MM.1S (cell line): Measurements from ENCODE around the gene FAM161B.

Experiments used
- DNase-seq: peaks from one replicate; pipeline ENCODE4 v3.0.0-alpha.2; 2015
- H2AFZ ChIP-seq: fragments of 300-600 bp; sonication (generic); 2 replicates; pipeline ENCODE4 v1.6.0; 2016; ENCODE audit warnings: antibody characterized with exemption, low read length
- H3F3A ChIP-seq: fragments of 300-600 bp; sonication (generic); 2 replicates; pipeline ENCODE4 v1.6.1; 2016; ENCODE audit warnings: mild to moderate bottlenecking, antibody characterized with exemption, low read length, moderate library complexity, mixed read lengths; ENCODE audit not compliant: insufficient read depth
- H3K27ac ChIP-seq: fragments of 300-600 bp; sonication (generic); 2 replicates; pipeline ENCODE4 v1.5.1; 2016; ENCODE audit warnings: mild to moderate bottlenecking, low read length
- H3K27me3 ChIP-seq: fragments of 300-600 bp; sonication (generic); replicated peaks from 2 replicates; pipeline ENCODE4 v1.6.0; 2016; ENCODE audit warnings: low read length; ENCODE audit not compliant: insufficient read depth
- H3K36me3 ChIP-seq: fragments of 300-600 bp; sonication (generic); replicated peaks from 2 replicates; pipeline ENCODE4 v1.6.1; 2016; ENCODE audit warnings: mild to moderate bottlenecking, low read length, mixed read lengths; ENCODE audit not compliant: insufficient read depth
- H3K4me1 ChIP-seq: fragments of 300-600 bp; sonication (generic); 2 replicates; pipeline ENCODE4 v1.6.1; 2016; ENCODE audit warnings: low read length, mixed read lengths
- H3K4me2 ChIP-seq: fragments of 300-600 bp; sonication (generic); 2 replicates; pipeline ENCODE4 v1.6.0; 2016; ENCODE audit warnings: low read depth, low read length
- H3K4me3 ChIP-seq: fragments of 300-600 bp; sonication (generic); 2 replicates; pipeline ENCODE4 v1.5.1; 2016; ENCODE audit warnings: low read length, mixed read lengths
- H3K79me2 ChIP-seq: fragments of 300-600 bp; sonication (generic); 2 replicates; pipeline ENCODE4 v1.6.1; 2016; ENCODE audit warnings: mixed run types, low read length, mixed read lengths
- H3K9ac ChIP-seq: fragments of 300-600 bp; sonication (generic); 2 replicates; pipeline ENCODE4 v1.6.1; 2016; ENCODE audit warnings: low read length, mixed read lengths
- H3K9me2 ChIP-seq: fragments of 300-600 bp; sonication (generic); replicated peaks from 2 replicates; pipeline ENCODE4 v1.6.1; 2016; ENCODE audit warnings: mild to moderate bottlenecking, low read length, mixed read lengths; ENCODE audit not compliant: insufficient read depth
- H3K9me3 ChIP-seq: fragments of 300-600 bp; sonication (generic); replicated peaks from 2 replicates; pipeline ENCODE4 v1.6.1; 2016; ENCODE audit warnings: mild to moderate bottlenecking, low read length, mixed read lengths; ENCODE audit not compliant: insufficient read depth
- H4K20me1 ChIP-seq: fragments of 300-600 bp; sonication (generic); 2 replicates; pipeline ENCODE4 v1.6.1; 2016; ENCODE audit warnings: mild to moderate bottlenecking, low read length, moderate library complexity, mixed read lengths; ENCODE audit not compliant: insufficient read depth
- EZH2 ChIP-seq: fragments of 300-600 bp; sonication (generic); optimal IDR thresholded peaks from 2 replicates; pipeline ENCODE3; 2017; ENCODE audit warnings: low read depth, mild to moderate bottlenecking, antibody characterized with exemption, low read length, mixed read lengths
- EZH2phosphoT487 ChIP-seq: fragments of 300-600 bp; sonication (generic); IDR thresholded peaks from 2 replicates; pipeline ENCODE4 v1.6.1; 2018; ENCODE audit warnings: antibody characterized with exemption, low read length
- TF ChIP-seq, protein P1 (sequence below): fragments of 300-600 bp; sonication (generic); IDR thresholded peaks from 2 replicates; pipeline ENCODE4 v1.5.1; 2016; ENCODE audit warnings: antibody characterized with exemption, low read length, mixed read lengths

FAM161B gene

GRCh38 chr14:73909681-73910080, 40.2 kb downstream of the FAM161B start:
- no peaks in the 10 kb centered on the region for H3K4me1 ChIP-seq
- no peaks in the 10 kb centered on the region for H3K9me2 ChIP-seq
- H3K4me2 ChIP-seq = no peak overlapping the region
- no peaks in the 10 kb centered on the region for H3F3A ChIP-seq
- H2AFZ ChIP-seq = no peak overlapping the region
- no peaks in the 10 kb centered on the region for H3K9me3 ChIP-seq
- TF ChIP-seq EZH2phosphoT487 = no peak
- no peak for TF ChIP-seq EZH2
- TF ChIP-seq, protein P1, sequence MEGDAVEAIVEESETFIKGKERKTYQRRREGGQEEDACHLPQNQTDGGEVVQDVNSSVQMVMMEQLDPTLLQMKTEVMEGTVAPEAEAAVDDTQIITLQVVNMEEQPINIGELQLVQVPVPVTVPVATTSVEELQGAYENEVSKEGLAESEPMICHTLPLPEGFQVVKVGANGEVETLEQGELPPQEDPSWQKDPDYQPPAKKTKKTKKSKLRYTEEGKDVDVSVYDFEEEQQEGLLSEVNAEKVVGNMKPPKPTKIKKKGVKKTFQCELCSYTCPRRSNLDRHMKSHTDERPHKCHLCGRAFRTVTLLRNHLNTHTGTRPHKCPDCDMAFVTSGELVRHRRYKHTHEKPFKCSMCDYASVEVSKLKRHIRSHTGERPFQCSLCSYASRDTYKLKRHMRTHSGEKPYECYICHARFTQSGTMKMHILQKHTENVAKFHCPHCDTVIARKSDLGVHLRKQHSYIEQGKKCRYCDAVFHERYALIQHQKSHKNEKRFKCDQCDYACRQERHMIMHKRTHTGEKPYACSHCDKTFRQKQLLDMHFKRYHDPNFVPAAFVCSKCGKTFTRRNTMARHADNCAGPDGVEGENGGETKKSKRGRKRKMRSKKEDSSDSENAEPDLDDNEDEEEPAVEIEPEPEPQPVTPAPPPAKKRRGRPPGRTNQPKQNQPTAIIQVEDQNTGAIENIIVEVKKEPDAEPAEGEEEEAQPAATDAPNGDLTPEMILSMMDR = no peak
- DNase-seq = no peak
- H3K4me3 ChIP-seq = no peak overlapping the region
- H3K27ac ChIP-seq = no peak overlapping the region
- H3K27me3 ChIP-seq = no peaks in the 10 kb centered on the region
- no peaks in the 10 kb centered on the region for H3K36me3 ChIP-seq
- no peaks in the 10 kb centered on the region for H4K20me1 ChIP-seq
- no peaks in the 10 kb centered on the region for H3K79me2 ChIP-seq
- H3K9ac ChIP-seq = no peak overlapping the region

DNA sequence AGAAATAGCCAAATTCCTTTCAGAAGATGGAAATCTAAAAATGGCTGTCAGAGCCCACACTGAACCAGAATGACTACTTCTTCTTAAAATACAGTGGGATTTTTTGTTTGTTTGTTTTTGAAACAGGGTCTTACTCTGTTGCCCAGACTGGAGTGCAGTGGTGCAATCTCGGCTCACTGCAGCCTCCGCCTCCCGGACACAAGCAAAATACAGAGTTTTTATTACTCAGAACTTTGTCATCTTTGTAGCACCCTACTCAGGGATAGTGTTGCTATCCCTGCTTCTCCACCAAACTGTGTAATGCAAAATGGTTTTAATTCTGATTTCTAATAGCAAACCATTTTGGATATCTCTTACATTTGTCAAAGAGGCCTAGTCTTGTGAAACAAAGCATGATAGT, 46.9 kb downstream of the FAM161B start:
- DNase-seq = no peak
- no peaks in the 10 kb centered on the region for H3K9me2 ChIP-seq
- no peaks in the 10 kb centered on the region; the same call in 1 of the 2 replicates for H3K36me3 ChIP-seq
- TF ChIP-seq EZH2phosphoT487 (no peak), EZH2 (no peak)
- TF ChIP-seq, protein P1 = no peak
- H3K9me3 ChIP-seq = no peaks in the 10 kb centered on the region
- H3K27me3 ChIP-seq = no peaks in the 10 kb centered on the region
- H2AFZ ChIP-seq = no peak overlapping the region
- no peak overlapping the region for H3K27ac ChIP-seq
- H3K4me3 ChIP-seq = no peak overlapping the region
- H3K9ac ChIP-seq = no peak overlapping the region
- no peaks in the 10 kb centered on the region for H4K20me1 ChIP-seq
- no peaks in the 10 kb centered on the region for H3F3A ChIP-seq
- no peak overlapping the region for H3K4me2 ChIP-seq
- no peaks in the 10 kb centered on the region for H3K4me1 ChIP-seq
- H3K79me2 ChIP-seq = no peaks in the 10 kb centered on the region

GRCh38 chr14:73896521-73896920, 53.4 kb downstream of the FAM161B start:
- TF ChIP-seq, protein P1 = no peak
- no peak for TF ChIP-seq EZH2phosphoT487
- no peak for TF ChIP-seq EZH2
- no peak overlapping the region for H2AFZ ChIP-seq
- no peaks in the 10 kb centered on the region for H3K27me3 ChIP-seq
- no peak overlapping the region for H3K4me3 ChIP-seq
- H3K4me1 ChIP-seq = no peaks in the 10 kb centered on the region
- DNase-seq = no peak
- H3K79me2 ChIP-seq = peaks cover 7% of the 10 kb centered on the region
- no peak overlapping the region for H3K4me2 ChIP-seq
- H3K36me3 ChIP-seq = no peaks in the 10 kb centered on the region; the same call in 1 of the 2 replicates
- H3K9me2 ChIP-seq = no peaks in the 10 kb centered on the region
- H3F3A ChIP-seq = no peaks in the 10 kb centered on the region
- H3K9me3 ChIP-seq = no peaks in the 10 kb centered on the region
- no peaks in the 10 kb centered on the region for H4K20me1 ChIP-seq
- H3K9ac ChIP-seq = no peak overlapping the region
- no peak overlapping the region for H3K27ac ChIP-seq
